NCI-H128 (cell line): ENCODE measurements around the gene ZRANB3.

ENCODE experiments used
- DNase-seq: peaks from one replicate; lab custom pipeline; 2025; ENCODE audit not compliant: unreplicated experiment; lab: John Stamatoyannopoulos, UW

The ZRANB3 gene

GRCh38 chr2:135255208-135255607, 275.8 kb downstream of the ZRANB3 start:
- no peak for DNase-seq

- DNase-seq = no peak
Measured at GRCh38 chr2:135252805-135253458, 278.1 kb downstream of the ZRANB3 start.

GRCh38 chr2:135248611-135249010, 282.4 kb downstream of the ZRANB3 start:
- no peak for DNase-seq

GRCh38 chr2:135246711-135247270, 284.2 kb downstream of the ZRANB3 start:
- DNase-seq = no peak

- DNase-seq = no peak
Measured at GRCh38 chr2:135245071-135245470, 285.9 kb downstream of the ZRANB3 start.

GRCh38 chr2:135238651-135239050, 292.4 kb downstream of the ZRANB3 start:
- no peak for DNase-seq

- DNase-seq = no peak
Measured at GRCh38 chr2:135230150-135230549, 300.9 kb downstream of the ZRANB3 start.

GRCh38 chr2:135227386-135227785, 303.6 kb downstream of the ZRANB3 start:
- no peak for DNase-seq

GRCh38 chr2:135226961-135227360, 304.1 kb downstream of the ZRANB3 start:
- DNase-seq = no peak

- no peak for DNase-seq
Measured at GRCh38 chr2:135225781-135226180, 305.2 kb downstream of the ZRANB3 start.

- DNase-seq = no peak
Measured at GRCh38 chr2:135219226-135219625, 311.8 kb downstream of the ZRANB3 start.

- no peak for DNase-seq
Measured at GRCh38 chr2:135218426-135218825, 312.6 kb downstream of the ZRANB3 start.

- DNase-seq = no peak
Measured at GRCh38 chr2:135212757-135213156, 318.3 kb downstream of the ZRANB3 start.

GRCh38 chr2:135208016-135208415, 323.0 kb downstream of the ZRANB3 start:
- no peak for DNase-seq

- DNase-seq = no peak
Measured at GRCh38 chr2:135203944-135204343, 327.1 kb downstream of the ZRANB3 start.

- DNase-seq = no peak
Measured at GRCh38 chr2:135202751-135203150, 328.3 kb downstream of the ZRANB3 start.

- no peak for DNase-seq
Measured at GRCh38 chr2:135198481-135198880, 332.5 kb downstream of the ZRANB3 start.

GRCh38 chr2:135190799-135191198, 340.2 kb downstream of the ZRANB3 start:
- DNase-seq = no peak

- DNase-seq = no peak
Measured at GRCh38 chr2:135189148-135189547, 341.9 kb downstream of the ZRANB3 start.

GRCh38 chr2:135187270-135187669, 343.7 kb downstream of the ZRANB3 start:
- DNase-seq = no peak

GRCh38 chr2:135186054-135186453, 345.0 kb downstream of the ZRANB3 start:
- no peak for DNase-seq

GRCh38 chr2:135183822-135184221, 347.2 kb downstream of the ZRANB3 start:
- no peak for DNase-seq

GRCh38 chr2:135182601-135183000, 348.4 kb downstream of the ZRANB3 start:
- DNase-seq = no peak
